LNCaP clone FGC (cell line): ENCODE results near the gene ATXN7L1.

Experiments used
- DNase-seq: peaks from one replicate; pipeline ENCODE4 v3.0.0-alpha.2; 2011; ENCODE audit warnings: low read depth
- H3K4me3 ChIP-seq: 2 replicates; pipeline ENCODE4 v1.5.1; 2011; ENCODE audit warnings: mild to moderate bottlenecking, low read depth, low read length, control low read depth
- TF ChIP-seq, protein P1 (sequence below): IDR thresholded peaks from 2 replicates; pipeline ENCODE4 v1.5.1; 2012; ENCODE audit warnings: mild to moderate bottlenecking; ENCODE audit not compliant: control insufficient read depth, insufficient read depth; ENCODE audit errors: extremely low read depth

Gene ATXN7L1

DNA sequence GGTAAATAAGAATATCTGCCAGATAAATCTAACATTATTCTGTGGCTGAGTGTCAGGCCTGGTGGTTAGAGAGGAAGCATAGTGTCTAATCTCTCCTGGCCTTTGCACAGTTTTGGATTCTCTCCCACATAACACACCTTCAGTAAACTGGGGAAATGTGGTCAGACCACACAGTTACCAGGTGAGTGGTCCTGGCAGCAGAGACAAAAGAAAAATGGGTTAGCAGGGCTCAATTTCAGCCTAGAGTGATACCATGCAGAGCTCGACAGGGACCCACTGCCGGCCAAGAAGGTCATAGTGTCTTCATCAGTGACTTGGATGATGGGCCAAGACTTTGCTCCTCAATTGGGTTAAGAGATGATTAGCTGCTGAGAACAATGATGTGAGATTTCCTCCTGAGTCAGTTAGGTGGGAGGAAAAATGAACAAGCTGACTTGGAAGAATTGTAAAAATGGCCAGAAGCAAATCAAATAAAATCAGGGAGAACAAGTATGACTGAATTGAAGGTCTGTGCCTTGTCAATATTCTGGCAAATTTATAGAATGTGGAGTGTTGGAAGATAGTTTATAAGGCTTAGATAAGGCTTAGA lies 225.9 kb downstream of the ATXN7L1 start:
- TF ChIP-seq, protein P1, sequence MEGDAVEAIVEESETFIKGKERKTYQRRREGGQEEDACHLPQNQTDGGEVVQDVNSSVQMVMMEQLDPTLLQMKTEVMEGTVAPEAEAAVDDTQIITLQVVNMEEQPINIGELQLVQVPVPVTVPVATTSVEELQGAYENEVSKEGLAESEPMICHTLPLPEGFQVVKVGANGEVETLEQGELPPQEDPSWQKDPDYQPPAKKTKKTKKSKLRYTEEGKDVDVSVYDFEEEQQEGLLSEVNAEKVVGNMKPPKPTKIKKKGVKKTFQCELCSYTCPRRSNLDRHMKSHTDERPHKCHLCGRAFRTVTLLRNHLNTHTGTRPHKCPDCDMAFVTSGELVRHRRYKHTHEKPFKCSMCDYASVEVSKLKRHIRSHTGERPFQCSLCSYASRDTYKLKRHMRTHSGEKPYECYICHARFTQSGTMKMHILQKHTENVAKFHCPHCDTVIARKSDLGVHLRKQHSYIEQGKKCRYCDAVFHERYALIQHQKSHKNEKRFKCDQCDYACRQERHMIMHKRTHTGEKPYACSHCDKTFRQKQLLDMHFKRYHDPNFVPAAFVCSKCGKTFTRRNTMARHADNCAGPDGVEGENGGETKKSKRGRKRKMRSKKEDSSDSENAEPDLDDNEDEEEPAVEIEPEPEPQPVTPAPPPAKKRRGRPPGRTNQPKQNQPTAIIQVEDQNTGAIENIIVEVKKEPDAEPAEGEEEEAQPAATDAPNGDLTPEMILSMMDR = no peak
- DNase-seq = no peak
- no peak overlapping the region for H3K4me3 ChIP-seq

DNA sequence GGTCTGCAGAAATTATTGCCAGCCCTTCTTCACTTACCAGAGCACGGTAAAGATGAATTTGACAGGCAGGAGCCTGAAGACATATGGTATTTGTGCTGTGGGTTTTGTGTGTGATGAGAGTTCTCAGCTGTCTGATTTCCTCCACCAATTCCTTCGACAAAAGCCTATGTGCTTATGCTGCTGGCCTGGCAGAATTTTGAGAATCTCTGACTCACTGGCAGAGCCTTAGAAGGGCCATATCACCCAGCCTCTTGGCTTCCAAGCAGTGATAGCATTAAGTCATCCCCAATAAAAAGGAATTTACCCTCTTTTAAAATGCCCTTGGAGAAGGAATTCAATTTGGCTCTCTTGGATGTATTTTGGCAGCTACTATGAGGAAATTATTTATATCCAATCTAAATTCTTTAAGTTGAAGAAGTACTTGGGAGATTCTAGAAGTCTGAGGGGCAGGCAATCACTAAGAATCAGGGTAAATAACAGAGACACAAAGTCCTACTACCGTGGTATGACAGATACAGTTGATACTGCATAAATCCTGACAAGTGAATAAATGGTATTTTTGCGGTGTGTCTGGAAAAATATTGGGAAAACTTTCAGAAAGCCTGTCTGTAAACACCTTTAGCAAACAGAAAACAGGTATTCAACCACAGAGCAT lies 226.5 kb downstream of the ATXN7L1 start:
- DNase-seq = peak; percentile 72
- no peak overlapping the region for H3K4me3 ChIP-seq
- TF ChIP-seq, protein P1 = no peak

DNA sequence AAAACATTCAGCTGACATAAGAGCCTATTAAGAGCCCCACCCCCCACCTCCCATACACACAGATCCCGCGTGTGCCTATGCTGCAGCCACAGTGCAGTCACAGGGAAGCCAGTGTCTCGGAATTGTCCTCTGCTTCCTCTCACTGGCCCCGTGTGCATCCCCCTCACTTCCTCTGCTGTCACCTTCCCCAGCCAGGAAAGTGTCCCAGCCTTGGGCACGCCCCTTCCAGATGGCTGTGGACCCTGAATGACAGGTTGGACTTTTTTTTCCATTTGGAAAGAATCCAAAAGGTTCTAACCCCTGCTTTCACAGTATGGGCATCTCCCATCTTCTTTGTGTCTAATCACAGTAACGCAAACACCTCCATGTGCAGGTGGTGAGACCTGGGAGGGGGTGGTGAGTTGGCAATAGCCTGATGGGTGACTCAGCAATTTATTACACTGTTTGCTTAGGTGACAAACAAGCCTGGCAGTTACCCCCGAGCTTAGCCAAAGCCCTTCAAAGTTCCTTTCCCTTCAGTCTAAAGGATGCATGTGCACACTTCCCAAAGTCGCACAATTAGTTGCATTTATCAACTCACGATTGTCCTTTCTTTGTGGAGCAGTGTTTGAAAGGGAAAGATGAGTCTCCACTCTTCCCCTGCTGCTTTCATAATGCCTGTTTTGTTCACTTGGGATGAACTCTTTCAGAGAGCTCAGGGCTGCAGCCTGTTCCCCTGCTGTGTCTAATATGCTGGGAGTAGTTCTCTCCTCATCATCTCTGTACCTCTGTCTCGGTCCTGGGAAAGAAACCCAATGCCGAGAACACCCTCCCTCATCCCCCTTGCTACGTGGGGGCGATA lies 227.6 kb downstream of the ATXN7L1 start:
- H3K4me3 ChIP-seq = no peak overlapping the region
- TF ChIP-seq, protein P1 = no peak
- DNase-seq = peak; percentile 83

DNA sequence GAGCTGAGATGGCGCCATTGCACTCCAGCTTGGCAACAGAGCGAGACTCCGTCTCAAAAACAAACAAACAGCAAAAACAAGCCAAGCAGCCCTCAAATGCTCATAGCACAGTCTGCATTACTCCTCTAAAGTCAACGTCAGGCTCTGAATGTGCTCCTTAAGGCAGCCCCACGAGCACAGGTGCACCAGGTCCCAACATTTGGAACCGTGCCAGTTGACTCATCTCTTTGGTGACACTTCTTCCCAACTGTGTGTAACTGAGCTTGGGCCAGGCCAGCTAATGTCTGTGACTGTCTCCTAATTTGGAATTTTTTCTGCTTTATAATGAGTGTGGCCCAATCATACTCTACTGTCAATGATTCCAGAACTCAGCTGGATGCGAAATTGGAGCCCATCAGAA lies 228.8 kb downstream of the ATXN7L1 start:
- TF ChIP-seq, protein P1 = no peak
- peak; percentile 66 for DNase-seq
- no peak overlapping the region for H3K4me3 ChIP-seq

DNA sequence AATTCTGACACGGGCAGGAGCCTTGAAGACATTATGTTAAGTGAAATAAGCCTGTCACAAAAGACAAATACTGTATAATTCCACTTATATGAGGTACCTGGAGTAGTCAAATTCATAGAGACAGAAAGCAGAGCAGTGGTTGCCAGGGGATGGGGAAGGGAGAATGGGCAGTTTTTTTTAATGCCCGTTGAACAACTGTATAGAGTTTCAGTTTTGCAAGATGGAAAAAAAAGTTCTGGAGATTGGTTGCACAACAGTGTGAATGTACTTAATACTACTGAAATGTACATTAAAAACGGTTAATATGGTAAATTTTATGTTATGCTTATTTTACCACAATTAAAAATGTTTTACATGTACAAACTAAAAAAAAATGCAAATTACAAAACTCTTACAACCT lies 231.5 kb downstream of the ATXN7L1 start:
- no peak overlapping the region for H3K4me3 ChIP-seq
- no peak for DNase-seq
- TF ChIP-seq, protein P1 = no peak

DNA sequence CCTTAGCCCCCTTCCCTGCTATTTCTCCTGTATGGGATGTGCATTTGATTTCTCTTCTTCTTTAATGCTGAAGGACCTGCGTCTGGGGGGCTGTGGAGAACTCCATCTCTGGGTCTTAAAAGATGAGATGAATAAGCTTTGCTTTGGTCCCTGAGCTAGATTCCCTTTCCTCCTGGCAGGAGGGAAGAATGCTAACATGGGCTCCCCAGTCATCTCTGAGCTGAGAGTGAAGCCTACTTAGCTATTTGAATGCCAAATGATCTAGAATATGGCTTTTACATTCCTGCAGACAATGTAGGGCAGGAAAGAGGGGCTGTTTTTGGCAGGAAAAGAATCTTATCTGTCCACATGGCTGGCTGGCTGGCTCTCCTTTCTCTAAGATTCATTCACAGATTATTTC lies 232.5 kb downstream of the ATXN7L1 start:
- DNase-seq = no peak
- TF ChIP-seq, protein P1 = no peak
- H3K4me3 ChIP-seq = no peak overlapping the region

DNA sequence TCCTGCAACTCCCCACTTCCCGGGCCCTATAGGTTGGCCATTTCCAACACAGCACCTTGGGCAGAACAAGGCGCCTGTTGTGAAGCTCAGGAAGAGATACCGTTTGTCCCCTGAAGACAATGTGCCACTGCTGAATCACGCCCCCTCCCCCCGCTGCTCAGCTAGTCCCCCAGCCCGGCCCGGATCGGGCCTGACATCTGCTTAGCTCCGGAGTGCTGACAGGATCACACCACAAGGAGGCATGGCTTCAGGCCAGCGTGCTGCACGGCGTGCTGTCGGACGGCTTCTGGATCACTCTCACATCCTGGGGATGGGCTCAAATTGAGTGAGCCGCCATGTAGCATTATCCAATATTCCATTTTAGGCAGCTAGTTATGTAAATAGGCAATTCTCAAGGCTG lies 233.0 kb downstream of the ATXN7L1 start:
- H3K4me3 ChIP-seq = no peak overlapping the region
- no peak for DNase-seq
- TF ChIP-seq, protein P1 = no peak
